Gastrocnemius medialis (tissue), 4 donors: ENCODE results near the gene C2orf68. TPM values are rescaled to one million over a fixed set of nuclear protein-coding genes. Genes with fewer than 3 reads are reported as not detected.
"Not testable (repeated sequence)": the region's sequence is repeated elsewhere in the genome, so short reads cannot be mapped to it uniquely, and the experiment has no call there.

Experiments
- ATAC-seq, 2 donors: fragments of 150-250 bp; one replicate each; pipeline ENCODE4 v1.9.1; 2016
- DNase-seq, 2 donors: peaks; one replicate each; pipeline ENCODE4 v3.0.0-alpha.2; 2019
- H3K27ac ChIP-seq, 4 donors: fragments of 200-600 bp; sonication (generic); 1 replicate in 1 of 4; 2 replicates in 3 of 4; pipeline ENCODE4 v1.5.1; 2016 to 2018; ENCODE audit warnings: mild to moderate bottlenecking in 2 of 4, moderate library complexity in 1 of 4
- H3K27me3 ChIP-seq, 3 donors: fragments of 200-600 bp; sonication (generic) in 2 of 3; 1 replicate in 1 of 3; 2 replicates in 2 of 3; pipeline versions ENCODE4 v1.5.1 to v1.6.0; 2016 to 2019; ENCODE audit warnings: mild to moderate bottlenecking in 1 of 3, moderate library complexity in 1 of 3
- H3K36me3 ChIP-seq, 2 donors: fragments of 200-600 bp; sonication (generic) in 1 of 2; one replicate each; pipeline ENCODE4 v1.5.1; 2017 to 2018
- H3K4me1 ChIP-seq, 2 donors: fragments of 200-600 bp; sonication (generic) in 1 of 2; one replicate each; pipeline ENCODE4 v1.5.1; 2016 to 2017; ENCODE audit warnings: mild to moderate bottlenecking in 2 of 2
- H3K4me3 ChIP-seq, 4 donors: fragments of 200-600 bp; sonication (generic) in 3 of 4; 1 replicate in 1 of 4; 2 replicates in 3 of 4; pipeline ENCODE4 v1.5.1; 2016 to 2019; ENCODE audit warnings: mild to moderate bottlenecking in 2 of 4
- H3K9me3 ChIP-seq, 3 donors: fragments of 200-600 bp; sonication (generic) in 2 of 3; 1 replicate in 1 of 3; 2 replicates in 2 of 3; pipeline ENCODE4 v1.5.1; 2016 to 2019
- POLR2A ChIP-seq, 2 donors: fragments of 450-650 bp; IDR thresholded peaks; one replicate each; pipeline ENCODE4 v1.6.1; 2017; ENCODE audit warnings: antibody characterized with exemption in 2 of 2, mild to moderate bottlenecking in 2 of 2, moderate library complexity in 2 of 2
- in situ Hi-C, 4 donors: fragments of 200-750 bp; cut with MboI; loops; one replicate each; pipeline versions ENCODE4 v1.15.0 to v1.8.0; 2017; ENCODE audit warnings: low sequenced_read_pairs in 4 of 4
- intact Hi-C: fragments of 100-400 bp; cut with DNase I; formaldehyde crosslinking; loops from one replicate; pipeline ENCODE4 v1.15.1; 2023; ENCODE audit warnings: low total_unique reads
- total RNA-seq, 4 donors: library from RNA; depleted of rRNA; stranded (reverse); fragments of >200 nt; gene quantifications; one replicate each; pipeline versions ENCODE4 v1.1.0 to v1.2.3, GENCODE V29; 2016
- TF ChIP-seq, protein P1 (sequence below), 5 experiments: fragments of 450-650 bp in 3 of 5; fragments of 200-600 bp in 2 of 5; sonication (generic) in 2 of 5; IDR thresholded peaks in 4 of 5; conservative IDR thresholded peaks in 1 of 5; 1 replicate in 4 of 5; 2 replicates in 1 of 5; pipeline ENCODE4 v1.5.1; 2016 to 2019; ENCODE audit warnings: antibody characterized with exemption in 5 of 5, mild to moderate bottlenecking in 3 of 5, moderate library complexity in 3 of 5

Gene C2orf68
- total RNA-seq, 4 donors from 2014 or later, result 28.4 to 35.4 (median 32.3) TPM

GRCh38 chr2:85605406-85606115, 6.3 kb downstream of the C2orf68 start:
- H3K4me1 ChIP-seq, result peaks cover 80 to 81% of the 10 kb centered on the region in 2 donors
- H3K9me3 ChIP-seq, result no peaks in the 10 kb centered on the region
- DNase-seq (no peak), ATAC-seq (no peak)
- H3K36me3 ChIP-seq, result peaks cover 0 to 12% of the 10 kb centered on the region in 2 donors
- intact Hi-C loops (no loop called here), in situ Hi-C loops (no loop called here)
- no peaks in the 10 kb centered on the region for H3K27me3 ChIP-seq
- TF ChIP-seq, protein P1, sequence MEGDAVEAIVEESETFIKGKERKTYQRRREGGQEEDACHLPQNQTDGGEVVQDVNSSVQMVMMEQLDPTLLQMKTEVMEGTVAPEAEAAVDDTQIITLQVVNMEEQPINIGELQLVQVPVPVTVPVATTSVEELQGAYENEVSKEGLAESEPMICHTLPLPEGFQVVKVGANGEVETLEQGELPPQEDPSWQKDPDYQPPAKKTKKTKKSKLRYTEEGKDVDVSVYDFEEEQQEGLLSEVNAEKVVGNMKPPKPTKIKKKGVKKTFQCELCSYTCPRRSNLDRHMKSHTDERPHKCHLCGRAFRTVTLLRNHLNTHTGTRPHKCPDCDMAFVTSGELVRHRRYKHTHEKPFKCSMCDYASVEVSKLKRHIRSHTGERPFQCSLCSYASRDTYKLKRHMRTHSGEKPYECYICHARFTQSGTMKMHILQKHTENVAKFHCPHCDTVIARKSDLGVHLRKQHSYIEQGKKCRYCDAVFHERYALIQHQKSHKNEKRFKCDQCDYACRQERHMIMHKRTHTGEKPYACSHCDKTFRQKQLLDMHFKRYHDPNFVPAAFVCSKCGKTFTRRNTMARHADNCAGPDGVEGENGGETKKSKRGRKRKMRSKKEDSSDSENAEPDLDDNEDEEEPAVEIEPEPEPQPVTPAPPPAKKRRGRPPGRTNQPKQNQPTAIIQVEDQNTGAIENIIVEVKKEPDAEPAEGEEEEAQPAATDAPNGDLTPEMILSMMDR (IDR thresholded peaks at IDR 0.05 in 4 of 5, conservative IDR thresholded peaks at IDR 0.05 in 1 of 5), result no peak
- TF ChIP-seq POLR2A (IDR thresholded peaks at IDR 0.05), result no peak
- peak overlapping the region; percentile 93 to 99 (median 94) for H3K27ac ChIP-seq
- peak overlapping the region; percentile 11 to 84 (median 50) for H3K4me3 ChIP-seq

- peak overlapping the region; percentile 74 to 84 (median 84) for H3K4me3 ChIP-seq
- H3K27me3 ChIP-seq, result no peaks in the 10 kb centered on the region
- ATAC-seq (peak; percentile 57 to 61), DNase-seq (peak; percentile 58 to 64)
- intact Hi-C loops (loop anchor here (5.0 kb wide), 2 partner anchors 42 to 167 kb away; partner anchors contain the start of gene GGCX), in situ Hi-C loops (no loop called here)
- no peaks in the 10 kb centered on the region for H3K9me3 ChIP-seq
- H3K36me3 ChIP-seq, result peaks cover 0 to 19% of the 10 kb centered on the region in 2 donors
- H3K27ac ChIP-seq, result peak overlapping the region; percentile 93 to 99 (median 94)
- peak; percentile 44 to 69 for TF ChIP-seq POLR2A (IDR thresholded peaks at IDR 0.05)
- TF ChIP-seq, protein P1 (IDR thresholded peaks at IDR 0.05 in 4 of 5, conservative IDR thresholded peaks at IDR 0.05 in 1 of 5), result no peak
- peaks cover 75 to 77% of the 10 kb centered on the region in 2 donors for H3K4me1 ChIP-seq
Measured at GRCh38 chr2:85604568-85605339, 7.1 kb downstream of the C2orf68 start.

DNA sequence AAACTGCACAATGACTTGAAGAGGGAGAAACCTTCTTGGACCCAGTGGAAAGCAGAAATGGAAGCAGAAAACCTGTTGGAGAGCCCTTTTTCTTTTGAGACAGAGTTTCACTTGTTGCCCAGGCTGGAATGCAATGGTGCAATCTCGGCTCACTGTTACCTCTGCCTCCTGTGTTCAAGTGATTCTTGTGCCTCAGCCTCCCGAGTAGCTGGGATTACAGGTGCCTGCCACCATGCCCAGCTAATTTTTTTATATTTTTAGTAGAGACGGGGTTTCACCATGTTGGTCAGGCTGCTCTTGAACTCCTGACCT, 7.8 kb downstream of the C2orf68 start:
- Histone ChIP-seq H3K4me3 (peak overlapping the region; percentile 74 to 84 (median 84)), H3K4me1 (peaks cover 68 to 71% of the 10 kb centered on the region in 2 donors), H3K36me3 (peaks cover 0 to 25% of the 10 kb centered on the region in 2 donors), H3K27ac (peak overlapping the region; percentile 93 to 99 (median 94))
- H3K9me3 ChIP-seq, in situ Hi-C loops, H3K27me3 ChIP-seq, DNase-seq, ATAC-seq: not testable (repeated sequence)
- peak in 1 of 2 donors; percentile 25 for TF ChIP-seq POLR2A (IDR thresholded peaks at IDR 0.05)
- intact Hi-C loops, result loop anchor here (5.0 kb wide), 2 partner anchors 42 to 167 kb away; partner anchors contain the start of gene GGCX

DNA sequence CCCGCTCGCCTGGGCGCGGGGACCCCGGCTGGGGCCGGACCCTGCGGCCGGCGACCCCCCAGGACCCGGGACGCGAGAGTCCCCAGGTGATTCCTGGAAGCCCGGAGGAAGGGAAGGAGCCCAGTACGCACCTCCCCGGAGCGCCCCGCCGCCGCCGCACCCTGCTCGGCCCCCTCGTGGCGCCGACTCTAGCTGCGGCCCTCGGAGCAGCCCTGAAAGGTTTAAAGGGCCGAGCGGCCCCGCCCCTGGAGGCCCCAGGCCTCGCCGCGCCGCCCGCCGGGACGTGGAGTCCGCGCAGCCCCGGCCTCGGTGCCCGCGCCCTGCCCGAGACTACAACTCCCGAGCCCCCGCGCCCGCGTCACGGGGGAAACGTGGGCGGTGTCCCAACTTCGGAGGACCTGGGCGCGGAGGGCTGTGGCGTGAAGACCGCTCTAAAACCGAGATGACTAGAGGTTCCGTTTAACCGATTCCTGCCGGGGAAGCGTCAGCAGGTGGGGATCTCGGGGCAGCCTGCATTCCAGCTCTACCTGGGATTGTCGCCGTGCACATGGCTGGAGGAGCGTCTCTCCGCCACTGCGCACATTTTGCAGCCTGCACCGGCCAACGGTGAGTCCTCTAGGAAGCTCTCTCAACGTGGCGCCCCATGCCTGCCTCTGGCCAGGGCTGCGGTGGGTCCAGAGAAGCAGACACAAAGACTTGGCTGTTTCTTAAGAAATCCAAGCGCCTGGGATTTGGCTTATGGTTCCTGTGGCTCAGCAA, 9.2 kb downstream of the C2orf68 start, which contains the start of gene TMEM150A:
Gene TMEM150A, minus strand, starts transcription at position 223 of the 759 bp plus-strand sequence. CDS start 750 bp downstream, outside the sequence.
- in situ Hi-C loops, result no loop called here
- H3K4me3 ChIP-seq, result peak within 1 kb of the TSS; percentile 74 to 84 (median 84)
- H3K9me3 ChIP-seq, result no peaks in the 10 kb centered on the region
- H3K27ac ChIP-seq, result peak within 1 kb of the TSS; percentile 93 to 99 (median 94)
- DNase-seq, result peak; percentile 92 to 95
- peaks cover 58 to 60% of the 10 kb centered on the region in 2 donors for H3K4me1 ChIP-seq
- H3K27me3 ChIP-seq, result no peaks in the 10 kb centered on the region
- intact Hi-C loops, result loop anchor here (2.0 to 5.0 kb wide), 4 partner anchors 40 to 165 kb away; partner anchors contain the start of gene GGCX
- peak; percentile 51 to 60 for ATAC-seq
- TF ChIP-seq, protein P1 (IDR thresholded peaks at IDR 0.05 in 4 of 5, conservative IDR thresholded peaks at IDR 0.05 in 1 of 5), result peak in 4 of 5 experiments; percentile 68 to 75 (median 71)
- TF ChIP-seq POLR2A (IDR thresholded peaks at IDR 0.05), result peak; percentile 98 to 99
- peaks cover 0 to 33% of the 10 kb centered on the region in 2 donors for H3K36me3 ChIP-seq
